ENCODE results near the gene FCN2.

DNA sequence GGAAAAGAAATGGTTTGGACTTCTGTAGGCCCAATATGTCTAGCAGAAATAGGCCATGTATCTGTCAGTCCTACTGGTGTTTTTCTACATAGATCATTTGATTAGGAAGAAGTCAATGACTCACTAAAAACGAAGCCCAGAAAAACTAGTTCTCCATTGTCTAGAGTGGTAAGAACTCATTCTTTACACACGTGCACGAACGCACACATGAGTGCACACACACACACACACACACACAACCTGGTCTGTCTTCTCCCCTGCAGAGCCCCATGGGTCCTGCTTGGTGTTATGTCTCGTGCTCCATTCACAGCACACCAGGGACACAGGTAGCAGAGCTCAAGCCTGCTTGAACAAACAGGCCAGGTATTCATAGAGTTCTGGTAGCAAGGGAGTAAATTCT is 52.0 kb downstream of the FCN2 start:
- TF ChIP-seq, protein P1, sequence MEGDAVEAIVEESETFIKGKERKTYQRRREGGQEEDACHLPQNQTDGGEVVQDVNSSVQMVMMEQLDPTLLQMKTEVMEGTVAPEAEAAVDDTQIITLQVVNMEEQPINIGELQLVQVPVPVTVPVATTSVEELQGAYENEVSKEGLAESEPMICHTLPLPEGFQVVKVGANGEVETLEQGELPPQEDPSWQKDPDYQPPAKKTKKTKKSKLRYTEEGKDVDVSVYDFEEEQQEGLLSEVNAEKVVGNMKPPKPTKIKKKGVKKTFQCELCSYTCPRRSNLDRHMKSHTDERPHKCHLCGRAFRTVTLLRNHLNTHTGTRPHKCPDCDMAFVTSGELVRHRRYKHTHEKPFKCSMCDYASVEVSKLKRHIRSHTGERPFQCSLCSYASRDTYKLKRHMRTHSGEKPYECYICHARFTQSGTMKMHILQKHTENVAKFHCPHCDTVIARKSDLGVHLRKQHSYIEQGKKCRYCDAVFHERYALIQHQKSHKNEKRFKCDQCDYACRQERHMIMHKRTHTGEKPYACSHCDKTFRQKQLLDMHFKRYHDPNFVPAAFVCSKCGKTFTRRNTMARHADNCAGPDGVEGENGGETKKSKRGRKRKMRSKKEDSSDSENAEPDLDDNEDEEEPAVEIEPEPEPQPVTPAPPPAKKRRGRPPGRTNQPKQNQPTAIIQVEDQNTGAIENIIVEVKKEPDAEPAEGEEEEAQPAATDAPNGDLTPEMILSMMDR (conservative IDR thresholded peaks at IDR 0.05; ENCODE audit: low read length): no peak
- TF ChIP-seq EZH2phosphoT487 (IDR thresholded peaks at IDR 0.05; ENCODE audit: borderline replicate concordance, low read depth, low read length): no peak

Data from OCI-LY7 (cell line).